Fibroblast of lung (primary cell): Measurements from ENCODE around the gene VWA5B1.

Source experiments
- CTCF ChIP-seq, 2 donors: IDR thresholded peaks in 1 of 2; conservative IDR thresholded peaks in 1 of 2; 1 replicate in 1 of 2; 2 replicates in 1 of 2; pipeline ENCODE4 v1.5.1; 2011 to 2012; ENCODE audit warnings: low read length in 2 of 2, control low read depth in 1 of 2, inconsistent platforms in 1 of 2, low read depth in 1 of 2, mild to moderate bottlenecking in 1 of 2
- EZH2 ChIP-seq: IDR thresholded peaks from 2 replicates; pipeline ENCODE4 v1.5.1; 2012; ENCODE audit warnings: low read length, control low read depth, mild to moderate bottlenecking; ENCODE audit errors: missing control alignments

- TF ChIP-seq EZH2: no peak
- no peak for TF ChIP-seq CTCF (conservative IDR thresholded peaks at IDR 0.05 in 1 of 2, IDR thresholded peaks at IDR 0.05 in 1 of 2; ENCODE audit: low read depth in 1 of 2, low read length in 2 of 2)
Observed at GRCh38 chr1:20261095-20261494, 29.6 kb upstream of the VWA5B1 start.
